NCI-H1092 treated with DMSO at 0.1 percent for 48 hours (cell line): Measurements from ENCODE around the gene RASSF1.
"Not testable (repeated sequence)": the region's sequence is repeated elsewhere in the genome, so short reads cannot be mapped to it uniquely, and the experiment has no call there.

Source experiments
- DNase-seq: peaks from one replicate; lab custom pipeline; 2025; lab: John Stamatoyannopoulos, UW

RASSF1 gene

DNA sequence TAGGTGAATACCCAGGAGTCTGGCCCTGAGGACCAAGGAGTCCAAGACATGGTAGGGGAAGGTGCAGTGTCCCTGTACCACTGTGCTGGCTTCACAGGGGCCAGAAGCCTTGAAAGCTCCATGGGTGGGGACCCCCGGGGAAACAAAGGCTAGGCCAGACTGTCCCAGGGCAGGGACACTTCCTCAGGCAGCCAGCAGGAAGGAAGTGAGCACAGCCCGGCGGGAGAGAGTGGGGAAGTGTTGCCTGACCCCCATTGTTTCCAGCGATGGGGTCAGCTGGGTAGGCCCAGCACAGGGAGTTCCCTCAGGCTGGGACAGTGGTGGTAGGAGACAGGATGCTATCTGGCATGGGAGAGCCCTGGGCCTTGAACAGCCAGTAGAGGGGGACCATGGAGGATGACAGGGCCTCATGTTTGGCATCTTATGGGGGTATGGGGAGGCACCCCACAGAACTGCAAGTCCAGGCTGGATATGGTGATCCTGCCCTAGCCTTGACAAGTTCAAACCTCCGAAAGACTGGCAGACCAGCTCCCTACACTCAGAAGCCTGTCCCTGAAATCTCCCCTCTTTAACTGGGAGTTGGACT, 16.9 kb downstream of the RASSF1 start:
- no peak for DNase-seq

DNA sequence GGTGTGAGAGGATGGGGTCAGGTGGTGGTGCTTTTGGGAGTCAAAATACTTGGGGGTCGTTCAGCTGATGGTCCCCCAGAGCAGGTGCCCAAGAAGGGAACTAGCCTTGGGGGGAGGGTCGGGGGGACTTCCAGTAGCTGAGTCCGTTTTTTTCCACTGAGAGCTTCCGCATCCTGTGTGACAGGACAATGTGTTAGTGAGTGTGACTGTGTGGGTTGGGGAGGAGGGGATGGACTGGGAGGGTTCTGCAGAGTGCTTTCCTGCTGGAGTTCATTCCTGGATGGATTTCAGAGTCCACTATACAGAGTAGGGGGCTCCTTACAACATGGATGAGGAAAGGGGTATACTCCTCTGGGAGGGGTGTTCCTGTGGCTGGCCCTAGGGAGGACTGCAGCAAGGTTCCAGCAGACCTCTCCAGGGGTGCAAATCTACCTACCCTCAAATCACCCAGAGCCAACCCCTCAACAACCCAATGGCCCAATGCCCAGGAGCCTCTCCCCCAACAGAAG, 17.5 kb downstream of the RASSF1 start:
- DNase-seq = no peak

DNA sequence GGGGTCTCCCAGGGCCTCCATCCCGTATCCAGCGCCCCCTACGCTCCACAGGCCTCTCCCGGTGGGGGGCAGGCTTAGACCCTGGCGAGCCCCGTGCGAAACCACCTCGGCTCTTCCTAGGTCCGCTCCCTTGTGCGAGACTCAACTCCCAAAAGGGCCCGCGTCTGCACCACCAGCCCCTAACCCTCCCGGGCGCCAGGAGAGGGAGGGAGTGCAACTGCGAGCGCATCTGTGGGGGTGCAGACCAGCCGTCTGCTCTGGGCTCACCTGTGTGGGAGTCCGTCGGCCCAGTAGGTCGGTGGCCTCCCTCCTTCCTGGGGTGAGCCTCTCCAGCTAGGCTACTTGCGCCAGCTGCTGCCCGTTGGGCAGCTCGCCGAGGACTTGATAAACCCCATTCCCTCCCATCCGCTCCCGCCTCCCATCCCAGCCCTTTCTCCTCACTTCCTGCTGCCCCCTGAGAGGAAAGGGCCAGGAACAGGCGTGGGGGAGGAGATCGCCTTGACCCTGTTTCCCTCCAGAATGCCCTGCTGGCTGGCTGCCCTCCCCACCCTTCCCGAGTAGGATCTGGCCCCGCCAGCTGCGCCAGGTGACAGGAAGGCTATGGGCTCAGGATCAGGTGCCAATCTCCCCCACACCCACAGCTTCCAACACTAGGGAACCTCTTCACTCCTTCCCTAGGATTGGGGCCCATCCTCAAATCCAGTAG, 18.1 kb downstream of the RASSF1 start, which contains the start of gene HYAL2:
TSS of gene HYAL2 (minus strand) at position 360 of the 706 bp plus-strand sequence. CDS start 2,256 bp downstream, outside the sequence.
- peak; percentile 33 for DNase-seq

DNA sequence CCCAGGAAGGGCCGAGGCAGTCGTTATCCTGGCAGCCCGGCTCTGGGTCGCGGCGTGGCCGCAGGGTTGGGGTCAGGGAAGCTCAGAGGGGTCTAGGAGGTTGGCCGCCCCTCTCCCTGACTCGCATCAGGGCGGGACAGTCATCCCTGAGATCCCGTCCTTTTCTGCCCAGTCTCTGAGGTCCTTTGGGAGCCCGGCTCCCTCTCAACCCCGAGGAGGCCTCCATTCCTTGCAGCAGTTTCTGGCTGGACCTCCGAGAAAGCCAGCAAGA, 18.6 kb downstream of the RASSF1 start:
- DNase-seq = no peak

DNA sequence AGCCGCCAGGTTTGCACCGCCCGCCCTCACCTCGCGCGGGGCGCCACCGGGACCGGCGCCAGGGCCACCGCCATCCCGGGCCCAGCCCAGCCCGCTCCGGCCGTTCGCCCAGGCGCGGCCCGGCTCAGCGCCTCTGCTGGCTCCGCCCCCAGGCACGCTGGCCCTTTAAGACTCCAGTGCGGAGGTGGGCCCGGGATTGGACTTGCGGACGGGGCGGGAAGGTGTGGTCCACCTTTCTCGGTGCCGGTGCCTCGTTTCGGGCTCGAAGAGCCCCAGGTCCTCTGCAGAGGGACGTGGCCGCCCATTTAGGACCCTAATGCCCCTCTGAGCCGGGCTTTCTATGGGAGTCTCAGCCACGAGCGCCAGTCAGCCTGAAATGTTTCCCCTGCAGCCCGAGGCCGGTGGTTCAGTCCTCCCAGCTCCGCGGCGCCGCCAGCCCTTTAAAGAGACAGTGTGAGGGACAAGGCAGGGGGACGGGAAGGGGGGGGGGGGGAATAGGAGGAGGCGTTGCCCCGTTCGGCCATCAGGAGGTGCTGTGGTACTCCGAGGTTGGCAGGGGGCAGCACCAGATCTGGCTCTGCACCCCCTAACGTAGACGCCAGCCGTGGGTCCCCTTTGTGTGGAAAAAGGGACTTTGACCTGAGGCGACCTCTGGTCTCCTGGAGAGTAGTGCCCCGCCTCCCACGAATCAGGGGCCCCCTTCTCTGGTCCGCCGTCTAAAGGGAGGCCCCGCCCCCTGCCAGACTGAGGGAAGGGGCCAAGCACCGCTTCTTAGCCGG, 19.1 kb downstream of the RASSF1 start:
- peak; percentile 86 for DNase-seq

DNA sequence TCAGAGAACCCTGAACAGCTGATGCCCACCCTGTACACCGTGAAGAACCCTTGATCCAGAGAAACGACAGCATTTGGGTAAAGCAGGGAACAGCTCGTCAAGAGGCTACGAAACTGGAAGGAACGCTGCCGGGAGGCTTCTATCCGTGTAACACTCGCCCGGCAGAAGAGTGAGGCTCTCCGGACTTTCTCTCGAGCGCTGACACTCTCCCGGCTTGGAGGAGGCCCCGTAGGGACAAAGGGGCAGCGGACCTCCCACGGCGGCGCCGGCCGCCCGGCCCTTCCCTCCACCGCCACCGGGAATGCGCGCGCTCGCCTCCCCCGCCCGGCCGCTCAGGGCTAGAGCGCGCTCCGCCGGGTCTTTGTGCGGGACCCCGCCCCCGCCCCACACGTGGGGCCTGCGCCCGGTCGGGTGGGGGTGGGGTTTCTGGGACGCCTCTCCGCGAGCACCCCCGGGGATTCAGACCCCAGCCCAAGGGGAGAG, 19.7 kb downstream of the RASSF1 start:
- DNase-seq = peak; percentile 38

DNA sequence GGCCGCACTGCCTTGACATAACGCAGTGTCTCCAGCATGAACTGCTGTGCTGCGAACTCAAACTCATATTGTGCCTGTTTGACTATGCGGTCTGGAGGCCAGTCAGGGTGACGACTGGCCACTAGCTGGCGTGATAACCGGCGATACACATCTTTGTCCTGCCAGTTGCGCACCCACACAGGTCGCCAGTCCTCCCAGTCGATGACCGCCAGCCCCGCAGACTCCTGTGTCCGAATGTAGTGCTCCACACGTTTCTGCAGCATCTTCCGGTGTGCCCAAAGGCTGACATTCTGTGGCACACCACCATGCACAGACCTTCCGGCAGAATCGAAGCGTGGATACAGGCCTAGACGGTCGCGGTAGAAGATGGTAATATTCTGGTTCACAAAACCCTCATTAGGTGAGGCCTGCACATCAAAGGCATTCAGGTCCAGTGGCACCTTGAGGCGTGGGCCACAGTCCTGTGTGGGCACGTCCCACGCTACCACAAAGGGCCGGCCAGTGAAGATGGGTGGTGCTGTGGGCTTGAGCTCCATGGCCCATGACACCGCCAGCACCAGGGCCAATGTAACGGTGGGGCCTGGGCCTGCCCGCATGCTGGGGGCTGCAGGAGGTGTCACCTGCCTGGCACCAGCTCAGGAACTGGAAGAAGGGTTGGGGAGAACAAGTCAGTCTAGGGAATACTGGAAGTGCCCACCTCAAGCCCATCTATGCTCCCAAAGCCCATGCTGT, 20.6 kb downstream of the RASSF1 start:
- DNase-seq = no peak

DNA sequence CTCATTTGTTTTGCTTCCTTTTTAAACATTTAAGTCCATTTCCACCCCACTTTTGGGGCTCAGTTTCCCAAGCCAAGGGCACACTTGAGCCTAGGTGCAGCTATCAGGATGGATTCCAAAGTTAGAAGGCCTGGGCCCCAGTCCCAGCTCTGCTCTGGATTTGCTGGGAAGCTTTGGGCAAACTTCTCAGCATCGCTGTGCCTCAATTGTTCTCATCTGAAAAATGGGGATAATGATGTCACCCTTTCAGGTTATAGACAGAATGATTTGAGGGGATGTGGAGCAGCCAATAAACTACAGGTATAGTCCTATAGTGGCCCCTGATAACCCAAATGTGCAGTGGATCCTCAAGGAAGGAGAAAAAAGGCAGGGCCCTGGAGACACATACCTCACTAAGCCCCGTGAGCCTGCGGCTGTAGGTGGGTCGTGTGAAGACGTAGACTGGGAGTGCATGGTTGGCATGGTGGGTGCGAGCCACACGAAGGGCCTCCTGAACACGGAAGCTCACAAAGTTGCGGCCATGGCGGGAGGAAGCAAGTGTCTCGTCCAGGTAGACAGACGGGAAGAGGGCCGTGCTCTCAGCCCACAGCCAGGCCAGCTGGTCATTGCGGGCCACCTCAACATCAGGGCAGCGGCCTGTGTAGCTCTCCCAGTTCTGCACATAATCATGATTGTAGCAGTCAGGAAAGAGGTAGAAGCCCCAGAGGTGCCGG, 21.3 kb downstream of the RASSF1 start:
- DNase-seq = no peak

DNA sequence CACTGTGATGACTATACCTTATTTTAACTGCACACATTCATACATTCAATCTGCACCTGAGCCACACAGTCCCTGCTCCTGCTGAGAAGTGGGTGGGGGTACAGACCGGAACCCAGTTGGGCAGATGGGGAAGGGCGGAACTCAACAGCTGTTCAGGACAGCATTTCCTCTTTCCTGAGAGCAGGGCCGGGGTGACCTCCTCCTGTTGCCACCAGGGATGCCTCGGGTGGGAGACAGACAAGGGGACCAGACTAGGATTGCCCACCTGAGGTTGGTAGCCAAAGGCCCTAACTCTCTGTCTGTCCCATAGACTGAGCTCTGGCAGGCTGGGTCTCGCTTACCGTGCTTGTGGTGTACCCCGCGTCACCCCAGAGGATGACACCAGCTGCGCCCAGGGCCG, 22.0 kb downstream of the RASSF1 start:
- no peak for DNase-seq

DNA sequence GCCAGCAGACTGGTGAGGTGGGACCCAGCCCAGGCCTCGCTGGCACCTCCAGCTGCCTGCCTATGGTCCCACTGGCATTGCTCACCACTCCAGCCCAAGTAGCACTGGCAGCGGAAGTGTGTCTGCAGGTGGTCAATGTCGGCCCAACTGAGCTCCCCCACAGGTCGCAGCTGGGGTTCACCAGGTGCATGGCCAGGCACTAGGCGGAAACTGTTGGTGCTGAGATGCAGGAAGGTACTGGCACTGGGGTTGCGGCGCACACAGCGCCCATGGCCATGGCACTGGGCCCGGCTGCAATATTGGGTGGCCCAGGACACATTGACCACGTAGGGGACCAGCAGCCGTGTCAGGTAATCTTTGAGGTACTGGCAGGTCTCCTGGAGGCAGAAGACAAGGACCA, 22.5 kb downstream of the RASSF1 start:
- no peak for DNase-seq

DNA sequence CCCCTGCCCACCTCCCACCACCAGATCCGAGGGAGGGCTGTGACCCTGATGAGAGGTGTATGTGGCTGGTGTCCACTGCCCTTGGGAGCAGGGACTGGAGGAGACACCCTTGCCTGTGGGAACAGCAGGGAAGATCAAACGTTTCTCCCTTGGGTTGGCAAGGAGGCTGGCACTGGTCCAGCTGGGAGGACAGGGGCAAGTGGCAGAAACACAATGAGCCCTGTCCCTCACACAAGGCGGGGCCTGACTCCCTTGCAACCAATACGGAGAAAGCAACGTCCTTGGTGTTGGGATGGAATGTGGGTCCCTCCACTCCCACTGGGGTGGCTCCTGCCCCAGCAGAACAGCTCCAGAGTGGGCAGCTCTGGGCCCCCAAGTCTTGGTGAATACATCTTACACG, 23.3 kb downstream of the RASSF1 start:
- DNase-seq = no peak

DNA sequence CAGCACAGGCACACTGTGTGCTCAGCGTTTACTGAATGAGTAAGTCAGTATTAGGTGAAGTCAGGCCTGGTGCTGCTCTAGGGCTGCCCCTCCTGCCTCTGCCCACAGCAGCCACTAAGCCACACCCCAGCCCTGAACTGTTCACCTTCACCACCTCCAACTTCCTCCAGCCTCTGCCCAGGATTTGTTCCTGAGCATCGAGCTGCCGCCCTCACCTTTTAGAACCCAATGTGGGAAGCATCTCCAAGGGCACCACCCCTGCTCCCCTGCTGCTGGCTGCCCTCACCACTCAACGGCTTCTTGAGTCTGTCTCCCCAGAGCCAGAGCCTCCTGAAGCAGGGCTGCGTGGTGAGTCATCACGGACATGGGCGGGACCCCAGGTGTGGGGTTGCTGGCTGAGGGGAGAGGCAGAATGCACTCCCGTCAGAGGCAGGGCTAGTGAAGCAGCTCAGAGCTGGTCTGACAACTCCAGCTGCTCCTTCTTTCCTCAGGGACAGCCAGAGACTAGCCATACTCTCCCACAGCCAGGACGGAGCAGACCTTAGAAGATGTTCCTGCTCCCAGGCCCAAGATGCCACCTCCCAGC, 23.9 kb downstream of the RASSF1 start:
- no peak for DNase-seq

DNA sequence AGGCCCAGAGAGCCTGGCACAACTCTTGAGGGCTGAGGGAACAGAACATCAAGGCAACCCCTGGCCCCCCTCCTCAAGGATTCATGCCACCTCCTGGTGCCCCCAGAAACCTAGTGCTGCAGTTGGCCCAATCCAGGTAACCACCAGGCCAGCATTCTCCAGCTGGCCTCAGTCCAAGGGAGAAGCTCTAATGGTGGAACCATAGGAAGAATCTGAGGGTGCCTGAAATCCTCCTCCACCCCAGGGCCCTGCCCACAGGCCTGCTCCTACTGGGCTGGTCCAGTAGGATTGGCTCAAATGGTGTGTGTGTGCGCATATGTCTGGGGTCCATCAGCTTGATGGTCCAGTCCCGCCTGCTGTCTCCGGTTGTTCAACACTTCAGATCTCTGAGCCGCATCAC, 25.8 kb downstream of the RASSF1 start:
- no peak for DNase-seq

DNA sequence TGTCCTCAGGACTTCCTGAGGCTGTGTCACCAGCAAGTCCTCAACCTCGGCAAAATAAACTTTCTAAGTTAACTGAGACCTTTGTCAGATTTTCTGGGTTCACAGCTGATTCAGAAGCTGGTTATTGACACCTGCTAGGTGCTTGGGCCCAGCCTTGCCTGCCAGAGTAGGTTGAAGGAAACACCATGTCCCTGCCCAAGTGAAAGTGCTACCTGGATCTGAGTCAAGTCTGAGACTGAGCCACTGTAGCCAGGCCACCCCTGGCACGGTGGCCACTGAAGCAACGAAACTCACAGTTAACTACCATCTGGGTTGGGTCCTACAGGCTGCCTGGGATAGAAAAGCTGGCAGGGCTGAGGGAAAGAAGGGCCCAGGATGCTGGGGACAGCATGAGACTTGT, 26.3 kb downstream of the RASSF1 start:
- DNase-seq = no peak

DNA sequence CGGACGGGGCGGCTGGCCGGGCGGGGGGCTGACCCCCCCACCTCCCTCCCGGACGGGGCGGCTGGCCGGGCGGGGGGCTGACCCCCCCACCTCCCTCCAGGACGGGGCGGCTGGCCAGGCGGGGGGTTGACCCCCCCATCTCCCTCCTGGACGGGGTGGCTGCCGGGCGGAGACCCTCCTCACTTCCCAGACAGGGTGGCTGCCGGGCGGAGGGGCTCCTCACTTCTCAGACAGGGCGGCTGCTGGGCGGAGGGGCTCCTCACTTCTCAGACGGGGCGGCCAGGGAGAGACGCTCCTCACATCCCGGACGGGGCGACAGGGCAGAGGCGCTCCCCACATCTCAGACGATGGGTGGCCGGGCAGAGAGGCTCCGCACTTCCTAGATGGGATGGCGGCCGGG, 28.6 kb downstream of the RASSF1 start:
- DNase-seq = not testable (repeated sequence)

DNA sequence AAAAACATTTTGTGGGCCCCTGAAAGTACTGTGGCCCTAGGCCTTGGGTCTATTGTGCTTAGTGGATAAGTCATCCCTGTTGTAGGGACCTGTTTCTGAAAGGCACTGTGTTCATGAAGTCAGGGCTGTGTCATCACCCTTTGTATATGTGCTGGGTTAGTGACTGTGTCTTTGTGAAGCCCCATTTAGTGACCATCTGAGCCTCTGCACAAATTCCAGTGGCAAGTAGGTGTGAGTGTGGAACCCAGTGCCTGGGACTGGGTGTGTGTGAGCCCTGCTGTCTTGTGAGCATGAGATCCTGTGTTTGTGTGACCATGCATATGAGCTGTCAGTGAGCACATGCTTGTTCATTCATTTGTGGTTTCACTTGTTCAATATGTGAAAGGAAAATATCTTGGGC, 36.0 kb downstream of the RASSF1 start:
- no peak for DNase-seq

DNA sequence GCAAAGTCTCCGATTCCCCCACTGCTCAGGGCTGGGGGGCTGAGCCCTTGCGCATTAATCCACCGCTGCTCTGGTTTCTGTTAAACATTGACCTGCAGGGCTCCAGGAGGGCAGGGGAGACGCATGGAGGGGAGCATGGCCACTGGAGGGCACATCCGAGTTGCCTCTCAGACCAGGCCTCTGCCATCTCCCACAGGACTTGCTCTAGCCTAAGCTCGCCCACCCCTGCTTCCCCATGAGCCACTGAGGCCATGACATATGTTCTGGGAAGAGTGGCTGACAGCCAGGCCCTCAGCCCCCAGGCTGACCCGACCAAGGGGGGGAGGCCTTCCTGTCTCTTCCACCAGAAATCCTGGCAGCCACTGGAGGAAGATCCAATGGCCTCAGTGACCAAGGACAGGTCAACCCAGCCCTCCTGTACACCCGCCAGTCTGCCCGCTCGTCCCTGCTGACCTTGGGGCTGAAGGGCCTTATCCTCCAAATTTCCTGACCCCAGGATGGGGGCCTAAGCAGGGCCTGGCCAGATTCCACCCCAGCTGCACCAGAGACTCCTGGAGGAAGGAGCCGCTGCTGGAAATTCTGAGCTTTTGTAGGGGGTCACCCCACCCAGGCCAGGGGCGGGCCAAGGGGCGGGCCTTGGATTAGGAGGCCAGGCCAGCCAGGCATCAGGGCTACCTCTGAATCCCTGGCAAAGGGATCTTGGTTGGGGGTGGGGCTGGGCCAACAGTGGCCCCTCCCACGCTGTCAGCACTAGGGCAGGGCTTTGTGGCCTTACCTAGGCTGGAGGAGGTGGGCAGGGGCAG, 37.4 kb downstream of the RASSF1 start, which contains the start of gene HYAL1:
TSS of gene HYAL1 (minus strand) at position 562 of the 803 bp plus-strand sequence. CDS start 618 bp downstream, outside the sequence.
- DNase-seq = no peak

DNA sequence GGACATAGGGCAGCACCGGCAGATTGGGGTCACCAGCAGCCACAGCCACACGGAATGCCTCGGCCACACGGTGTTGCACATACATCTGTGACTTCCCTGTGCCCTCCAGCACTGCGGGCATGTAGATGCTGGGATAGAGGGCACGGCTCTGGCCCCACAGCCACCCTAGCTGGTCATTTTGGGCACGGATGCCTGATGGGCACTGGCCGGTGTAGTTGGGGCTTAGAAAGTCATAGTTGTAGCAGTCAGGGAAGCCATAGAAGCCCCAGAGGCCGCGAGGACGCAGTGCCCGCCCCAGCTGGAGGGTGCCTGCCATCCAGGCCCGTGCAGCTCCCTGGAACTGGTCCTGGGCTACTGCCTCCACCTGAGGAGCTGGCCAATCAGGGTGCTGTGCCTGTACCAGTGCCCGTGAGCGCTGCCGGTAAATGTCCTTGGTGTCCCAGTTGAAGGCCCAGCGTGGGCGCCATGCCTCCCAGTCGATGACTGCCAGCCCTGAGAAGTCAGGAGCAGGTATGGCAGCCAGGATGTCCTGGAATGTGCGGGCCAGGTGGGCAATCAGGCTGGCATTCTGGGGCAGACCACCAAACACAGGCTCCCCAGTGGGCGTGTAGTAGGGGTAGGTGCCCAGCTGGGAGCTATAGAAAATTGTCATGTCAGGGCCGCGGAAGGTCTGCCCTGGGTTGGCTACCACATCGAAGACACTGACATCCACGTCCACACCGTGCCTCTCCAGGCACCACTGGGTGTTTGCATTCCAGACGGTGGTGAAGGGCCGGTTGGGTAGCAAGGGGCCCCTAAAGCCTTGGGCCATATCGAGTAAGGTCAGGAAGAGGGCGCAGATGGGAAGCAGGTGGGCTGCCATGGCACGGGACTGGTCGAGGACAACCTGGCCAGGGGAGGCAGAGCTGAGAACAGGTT, 38.3 kb downstream of the RASSF1 start:
- DNase-seq = no peak

DNA sequence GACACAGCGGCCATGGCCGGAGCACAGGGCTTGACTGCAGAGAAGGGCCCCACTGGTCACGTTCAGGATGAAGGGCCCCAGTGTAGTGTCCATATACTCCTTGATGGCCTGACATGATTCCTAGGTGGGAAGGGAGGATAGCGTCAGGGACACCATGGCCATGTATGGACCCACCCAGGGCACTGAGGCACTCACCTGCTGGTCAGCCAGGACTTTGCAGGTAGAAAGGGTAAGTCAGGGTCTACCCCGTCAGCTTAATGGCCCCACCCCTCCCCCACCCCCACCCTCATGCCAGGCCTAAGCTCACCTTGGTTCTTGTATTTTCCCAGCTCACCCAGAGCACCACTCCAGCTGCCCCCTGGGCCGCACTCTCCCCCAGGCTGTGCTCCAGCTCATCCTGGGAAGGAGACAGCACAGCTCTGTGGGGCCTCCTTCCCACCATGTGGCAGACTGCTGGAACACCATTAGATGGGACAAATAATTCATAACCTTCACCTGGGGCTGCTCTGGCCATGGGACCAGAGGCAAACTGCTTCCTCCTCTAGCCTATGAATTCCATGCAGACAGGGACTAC, 39.9 kb downstream of the RASSF1 start:
- DNase-seq = no peak
